HepG2 (cell line): ENCODE data around the gene ZNF512B. TPM values are rescaled to one million over a fixed set of nuclear protein-coding genes. Genes with fewer than 3 reads are reported as not detected.
A peak's percentile ranks its signal among the peaks of the same experiment; 100 is the strongest.

Source experiments
- FOXP1 ChIP-seq, 2 experiments: fragments of 450-650 bp in 1 of 2; IDR thresholded peaks; 2 replicates each; pipeline ENCODE4 v1.6.1; 2017 to 2018; ENCODE audit warnings: antibody characterized with exemption in 1 of 2
- GFI1 ChIP-seq: sonication (generic); formaldehyde crosslinking; IDR thresholded peaks from 2 replicates; pipeline ENCODE4 v1.5.0; 2020; ENCODE audit warnings: missing genetic modification reagents, mild to moderate bottlenecking, borderline replicate concordance
- GZF1 ChIP-seq: sonication (generic); formaldehyde crosslinking; IDR thresholded peaks from 2 replicates; pipeline ENCODE4 v1.5.1; 2020; ENCODE audit warnings: mild to moderate bottlenecking, missing genetic modification reagents
- SMAD9 ChIP-seq: sonication (generic); formaldehyde crosslinking; IDR thresholded peaks from 2 replicates; pipeline ENCODE4 v1.5.1; 2020; ENCODE audit warnings: mild to moderate bottlenecking, missing genetic modification reagents
- SP4 ChIP-seq: sonication (generic); formaldehyde crosslinking; IDR thresholded peaks from 2 replicates; pipeline ENCODE4 v1.8.1; 2023; ENCODE audit warnings: mild to moderate bottlenecking, missing genetic modification reagents
- ZNF136 ChIP-seq: sonication (generic); formaldehyde crosslinking; IDR thresholded peaks from 2 replicates; pipeline ENCODE4 v1.8.1; 2022; ENCODE audit warnings: low read depth, mild to moderate bottlenecking, moderate library complexity, missing genetic modification reagents
- ZNF782 ChIP-seq: sonication (generic); formaldehyde crosslinking; IDR thresholded peaks from 2 replicates; pipeline ENCODE4 v1.4.0; 2020; ENCODE audit warnings: missing genetic modification reagents, mild to moderate bottlenecking, borderline replicate concordance
- polyA plus RNA-seq, 8 experiments: library from polyadenylated mRNA; depleted of rRNA in 3 of 8; stranded (reverse) in 7 of 8; unstranded in 1 of 8; fragments of >200 nt; fragmentation: Illumina TruSeq in 4 of 8; extraction: Trizol in 4 of 8; gene quantifications; 2 replicates each; pipeline versions ENCODE4 v1.2.1 to v1.2.3, GENCODE V29; 2011 to 2016; ENCODE audit warnings: low read depth in 4 of 8, missing spikeins in 1 of 8, mixed read lengths in 1 of 8; ENCODE audit not compliant: insufficient read depth in 1 of 8
- total RNA-seq, 5 experiments: library from RNA; depleted of rRNA; stranded (reverse); fragments of >200 nt; fragmentation: Illumina TruSeq; extraction: Trizol; gene quantifications; 2 replicates each; pipeline ENCODE4 v1.2.3, GENCODE V29; 2016; ENCODE audit warnings: low read depth in 1 of 5
- TF ChIP-seq, protein P1 (sequence below): sonication (generic); formaldehyde crosslinking; IDR thresholded peaks from 2 replicates; pipeline ENCODE4 v1.5.0; 2020; ENCODE audit warnings: mild to moderate bottlenecking, missing genetic modification reagents, borderline replicate concordance
- TF ChIP-seq, protein P2 (sequence below): sonication (generic); formaldehyde crosslinking; IDR thresholded peaks from 2 replicates; pipeline ENCODE4 v1.4.0; 2020; ENCODE audit warnings: mild to moderate bottlenecking, missing genetic modification reagents
- TF ChIP-seq, protein P3 (sequence below): sonication (generic); formaldehyde crosslinking; IDR thresholded peaks from 2 replicates; pipeline ENCODE4 v1.4.0; 2020; ENCODE audit warnings: missing genetic modification reagents

ZNF512B gene
- total and polyA plus RNA-seq, 2 of the 13 experiments (the other 11 are each of a cell fraction or from before 2014, with no cell fraction given): 11.5 to 30.6 TPM

DNA sequence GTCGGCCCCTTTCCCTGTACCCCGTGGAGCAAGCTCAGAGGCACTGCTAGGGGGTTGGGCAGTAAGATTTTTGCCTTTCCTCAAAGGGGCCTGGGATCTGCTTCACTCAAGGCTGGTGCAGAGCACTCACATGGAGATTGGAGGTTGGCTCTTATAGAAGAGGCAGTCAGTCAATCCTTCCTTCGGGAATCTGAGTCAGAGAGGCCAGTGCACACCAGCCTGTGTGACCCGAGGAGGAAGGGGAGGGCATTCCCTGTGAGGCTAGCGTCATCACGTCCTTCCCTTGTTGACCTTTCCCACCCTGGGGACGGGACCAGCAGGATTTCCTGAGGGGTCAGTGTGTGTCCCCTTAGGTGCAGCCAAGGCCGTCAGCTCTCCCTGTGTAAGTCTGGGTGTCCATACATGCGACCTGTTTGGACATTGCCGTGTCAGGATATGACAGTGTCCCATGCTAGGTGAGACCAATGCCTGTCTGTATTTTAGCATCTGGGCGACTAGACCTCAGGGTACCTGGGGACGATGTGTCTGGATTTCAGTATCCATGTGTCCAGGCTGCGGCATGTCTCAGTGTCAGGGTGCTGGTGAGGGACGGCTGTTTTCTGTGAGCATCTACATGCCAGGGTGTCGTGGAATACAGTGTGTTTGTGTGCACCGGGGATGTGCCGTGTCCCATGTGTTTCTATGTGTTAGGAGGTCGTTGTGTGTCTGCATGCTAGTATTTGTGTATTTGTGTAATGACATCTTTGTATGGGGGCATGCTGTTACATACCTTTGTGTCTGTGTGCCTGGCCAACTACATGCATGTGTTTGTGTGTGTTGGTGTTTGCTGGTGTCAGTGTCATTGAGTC is 2.8 kb upstream of the ZNF512B start (continued):
- TF ChIP-seq, protein P1, sequence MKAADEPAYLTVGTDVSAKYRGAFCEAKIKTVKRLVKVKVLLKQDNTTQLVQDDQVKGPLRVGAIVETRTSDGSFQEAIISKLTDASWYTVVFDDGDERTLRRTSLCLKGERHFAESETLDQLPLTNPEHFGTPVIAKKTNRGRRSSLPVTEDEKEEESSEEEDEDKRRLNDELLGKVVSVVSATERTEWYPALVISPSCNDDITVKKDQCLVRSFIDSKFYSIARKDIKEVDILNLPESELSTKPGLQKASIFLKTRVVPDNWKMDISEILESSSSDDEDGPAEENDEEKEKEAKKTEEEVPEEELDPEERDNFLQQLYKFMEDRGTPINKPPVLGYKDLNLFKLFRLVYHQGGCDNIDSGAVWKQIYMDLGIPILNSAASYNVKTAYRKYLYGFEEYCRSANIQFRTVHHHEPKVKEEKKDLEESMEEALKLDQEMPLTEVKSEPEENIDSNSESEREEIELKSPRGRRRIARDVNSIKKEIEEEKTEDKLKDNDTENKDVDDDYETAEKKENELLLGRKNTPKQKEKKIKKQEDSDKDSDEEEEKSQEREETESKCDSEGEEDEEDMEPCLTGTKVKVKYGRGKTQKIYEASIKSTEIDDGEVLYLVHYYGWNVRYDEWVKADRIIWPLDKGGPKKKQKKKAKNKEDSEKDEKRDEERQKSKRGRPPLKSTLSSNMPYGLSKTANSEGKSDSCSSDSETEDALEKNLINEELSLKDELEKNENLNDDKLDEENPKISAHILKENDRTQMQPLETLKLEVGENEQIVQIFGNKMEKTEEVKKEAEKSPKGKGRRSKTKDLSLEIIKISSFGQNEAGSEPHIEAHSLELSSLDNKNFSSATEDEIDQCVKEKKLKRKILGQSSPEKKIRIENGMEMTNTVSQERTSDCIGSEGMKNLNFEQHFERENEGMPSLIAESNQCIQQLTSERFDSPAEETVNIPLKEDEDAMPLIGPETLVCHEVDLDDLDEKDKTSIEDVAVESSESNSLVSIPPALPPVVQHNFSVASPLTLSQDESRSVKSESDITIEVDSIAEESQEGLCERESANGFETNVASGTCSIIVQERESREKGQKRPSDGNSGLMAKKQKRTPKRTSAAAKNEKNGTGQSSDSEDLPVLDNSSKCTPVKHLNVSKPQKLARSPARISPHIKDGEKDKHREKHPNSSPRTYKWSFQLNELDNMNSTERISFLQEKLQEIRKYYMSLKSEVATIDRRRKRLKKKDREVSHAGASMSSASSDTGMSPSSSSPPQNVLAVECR (CRISPR knock-in tag): peak; percentile 31; the same call in 1 of the 2 replicates
- TF ChIP-seq GFI1 (CRISPR knock-in tag) (no peak), SP4 (CRISPR knock-in tag) (0 out of 2 replicates have a peak, but pooled peaks have one; percentile 20), ZNF782 (CRISPR knock-in tag) (peak; percentile 68; the same call in 1 of the 2 replicates), GZF1 (CRISPR knock-in tag) (no peak), SMAD9 (CRISPR knock-in tag) (no peak), ZNF136 (CRISPR knock-in tag) (no peak), FOXP1 (IDR thresholded peaks at IDR 0.05) (0 out of 2 replicates have a peak, but pooled peaks have one; percentile 49), FOXP1 (CRISPR knock-in tag; IDR thresholded peaks at IDR 0.05) (no peak)
- TF ChIP-seq, protein P2, sequence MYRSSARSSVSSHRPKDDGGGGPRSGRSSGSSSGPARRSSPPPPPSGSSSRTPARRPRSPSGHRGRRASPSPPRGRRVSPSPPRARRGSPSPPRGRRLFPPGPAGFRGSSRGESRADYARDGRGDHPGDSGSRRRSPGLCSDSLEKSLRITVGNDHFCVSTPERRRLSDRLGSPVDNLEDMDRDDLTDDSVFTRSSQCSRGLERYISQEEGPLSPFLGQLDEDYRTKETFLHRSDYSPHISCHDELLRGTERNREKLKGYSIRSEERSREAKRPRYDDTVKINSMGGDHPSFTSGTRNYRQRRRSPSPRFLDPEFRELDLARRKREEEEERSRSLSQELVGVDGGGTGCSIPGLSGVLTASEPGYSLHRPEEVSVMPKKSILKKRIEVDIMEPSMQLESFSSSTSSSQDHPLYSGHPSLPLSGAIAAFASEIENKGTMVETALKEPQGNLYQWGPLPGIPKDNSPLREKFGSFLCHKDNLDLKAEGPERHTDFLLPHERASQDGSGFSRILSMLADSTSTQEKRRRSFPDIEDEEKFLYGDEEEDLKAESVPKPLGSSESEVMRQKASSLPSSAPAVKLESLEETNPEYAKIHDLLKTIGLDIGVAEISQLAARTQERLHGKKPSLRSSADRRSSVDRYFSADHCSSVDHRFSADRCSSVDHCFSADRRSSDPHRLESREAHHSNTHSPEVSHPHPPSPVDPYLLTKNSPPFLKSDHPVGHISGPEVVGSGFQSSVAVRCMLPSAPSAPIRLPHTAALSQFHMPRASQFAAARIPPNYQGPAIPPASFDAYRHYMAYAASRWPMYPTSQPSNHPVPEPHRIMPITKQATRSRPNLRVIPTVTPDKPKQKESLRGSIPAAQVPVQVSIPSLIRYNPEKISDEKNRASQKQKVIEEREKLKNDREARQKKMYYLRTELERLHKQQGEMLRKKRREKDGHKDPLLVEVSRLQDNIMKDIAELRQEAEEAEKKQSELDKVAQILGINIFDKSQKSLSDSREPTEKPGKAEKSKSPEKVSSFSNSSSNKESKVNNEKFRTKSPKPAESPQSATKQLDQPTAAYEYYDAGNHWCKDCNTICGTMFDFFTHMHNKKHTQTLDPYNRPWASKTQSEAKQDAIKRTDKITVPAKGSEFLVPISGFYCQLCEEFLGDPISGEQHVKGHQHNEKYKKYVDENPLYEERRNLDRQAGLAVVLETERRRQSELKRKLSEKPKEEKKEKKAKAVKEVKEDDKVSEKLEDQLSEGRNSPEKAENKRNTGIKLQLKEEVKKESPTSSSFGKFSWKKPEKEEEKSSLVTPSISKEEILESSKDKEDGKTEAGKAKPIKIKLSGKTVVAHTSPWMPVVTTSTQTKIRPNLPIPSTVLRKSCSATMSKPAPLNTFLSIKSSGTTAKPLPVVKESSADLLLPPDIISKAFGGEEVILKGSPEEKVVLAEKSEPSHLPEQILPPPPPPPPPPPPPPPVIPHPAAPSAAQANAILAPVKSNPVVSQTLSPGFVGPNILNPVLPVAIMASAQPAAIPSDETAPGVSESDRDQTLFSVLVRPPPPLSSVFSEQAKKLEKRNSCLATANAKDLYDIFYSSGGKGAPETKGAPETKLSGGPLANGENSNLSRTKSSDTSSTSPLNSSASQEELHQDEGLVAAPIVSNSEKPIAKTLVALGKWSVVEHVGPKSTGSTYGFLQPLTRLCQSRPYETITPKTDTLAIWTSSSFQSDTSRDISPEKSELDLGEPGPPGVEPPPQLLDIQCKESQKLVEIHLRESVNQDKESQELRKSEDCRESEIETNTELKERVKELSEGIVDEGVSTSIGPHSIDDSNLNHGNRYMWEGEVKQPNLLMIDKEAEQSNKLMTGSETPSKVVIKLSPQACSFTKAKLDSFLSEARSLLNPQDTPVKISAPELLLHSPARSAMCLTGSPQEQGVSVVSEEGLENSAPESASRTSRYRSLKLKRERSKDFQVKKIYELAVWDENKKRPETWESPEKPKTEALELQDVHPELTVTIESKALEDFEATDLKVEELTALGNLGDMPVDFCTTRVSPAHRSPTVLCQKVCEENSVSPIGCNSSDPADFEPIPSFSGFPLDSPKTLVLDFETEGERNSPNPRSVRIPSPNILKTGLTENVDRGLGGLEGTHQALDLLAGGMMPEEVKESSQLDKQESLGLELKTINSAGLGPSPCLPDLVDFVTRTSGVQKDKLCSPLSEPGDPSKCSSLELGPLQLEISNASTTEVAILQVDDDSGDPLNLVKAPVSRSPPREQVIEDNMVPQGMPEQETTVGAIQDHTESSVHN: peak; percentile 31
- TF ChIP-seq, protein P3, sequence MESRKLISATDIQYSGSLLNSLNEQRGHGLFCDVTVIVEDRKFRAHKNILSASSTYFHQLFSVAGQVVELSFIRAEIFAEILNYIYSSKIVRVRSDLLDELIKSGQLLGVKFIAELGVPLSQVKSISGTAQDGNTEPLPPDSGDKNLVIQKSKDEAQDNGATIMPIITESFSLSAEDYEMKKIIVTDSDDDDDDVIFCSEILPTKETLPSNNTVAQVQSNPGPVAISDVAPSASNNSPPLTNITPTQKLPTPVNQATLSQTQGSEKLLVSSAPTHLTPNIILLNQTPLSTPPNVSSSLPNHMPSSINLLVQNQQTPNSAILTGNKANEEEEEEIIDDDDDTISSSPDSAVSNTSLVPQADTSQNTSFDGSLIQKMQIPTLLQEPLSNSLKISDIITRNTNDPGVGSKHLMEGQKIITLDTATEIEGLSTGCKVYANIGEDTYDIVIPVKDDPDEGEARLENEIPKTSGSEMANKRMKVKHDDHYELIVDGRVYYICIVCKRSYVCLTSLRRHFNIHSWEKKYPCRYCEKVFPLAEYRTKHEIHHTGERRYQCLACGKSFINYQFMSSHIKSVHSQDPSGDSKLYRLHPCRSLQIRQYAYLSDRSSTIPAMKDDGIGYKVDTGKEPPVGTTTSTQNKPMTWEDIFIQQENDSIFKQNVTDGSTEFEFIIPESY: no peak
